Measurements from ENCODE around the gene HAP1. TPM values are rescaled to one million over a fixed set of nuclear protein-coding genes. Genes with fewer than 3 reads are reported as not detected.

HAP1 gene
- total and polyA plus RNA-seq, 2 experiments from 2014 or later, result not detected

- DNase-seq, result no peak
- TF ChIP-seq EZH2 (IDR thresholded peaks at IDR 0.05; ENCODE audit: insufficient read depth, poor library complexity, severe bottlenecking), result no peak
- TF ChIP-seq EZH2phosphoT487 (IDR thresholded peaks at IDR 0.05; ENCODE audit: insufficient read depth, low read depth), result no peak
- no peak overlapping the region for H2AFZ ChIP-seq
- H3K79me2 ChIP-seq (ENCODE audit: insufficient read depth), result no peaks in the 10 kb centered on the region
- no peaks in the 10 kb centered on the region for H3K9me3 ChIP-seq (ENCODE audit: low read depth)
- WGBS, 2 experiments (ENCODE audit: low coverage in 1 of 2, low lambda C conversion rate in 2 of 2, missing lambda C conversion rate in 2 of 2), result 61 to 68% methylated on average over 7 to 12 of the region's 12 CpGs
- no peak overlapping the region for H3K27ac ChIP-seq
- no peaks in the 10 kb centered on the region for H3K27me3 ChIP-seq (replicated peaks; ENCODE audit: insufficient read depth)
- H3K9me2 ChIP-seq (ENCODE audit: insufficient read depth), result no peaks in the 10 kb centered on the region
- H3K36me3 ChIP-seq (ENCODE audit: low read depth), result no peaks in the 10 kb centered on the region
- in situ Hi-C loops (cut with MboI), result no loop called here
- H3F3A ChIP-seq (ENCODE audit: insufficient read depth), result no peaks in the 10 kb centered on the region
- no peak overlapping the region for H3K4me3 ChIP-seq
- no peaks in the 10 kb centered on the region for H3K4me1 ChIP-seq (ENCODE audit: insufficient read depth)
- H3K4me2 ChIP-seq (ENCODE audit: unreplicated experiment), result no peak overlapping the region
- no peak overlapping the region for H3K9ac ChIP-seq
- H4K20me1 ChIP-seq (ENCODE audit: insufficient read depth), result no peaks in the 10 kb centered on the region
Observed at GRCh38 chr17:41723801-41724475, 10.5 kb downstream of the HAP1 start.

- H4K20me1 ChIP-seq (ENCODE audit: insufficient read depth), result no peaks in the 10 kb centered on the region
- 66 to 67% methylated on average over 7 of the region's 7 CpGs for WGBS, 2 experiments (ENCODE audit: low coverage in 1 of 2, low lambda C conversion rate in 2 of 2, missing lambda C conversion rate in 2 of 2)
- no peaks in the 10 kb centered on the region for H3K36me3 ChIP-seq (ENCODE audit: low read depth)
- H3K27me3 ChIP-seq (replicated peaks; ENCODE audit: insufficient read depth), result no peaks in the 10 kb centered on the region
- TF ChIP-seq EZH2phosphoT487 (IDR thresholded peaks at IDR 0.05; ENCODE audit: insufficient read depth, low read depth) (no peak), EZH2 (IDR thresholded peaks at IDR 0.05; ENCODE audit: insufficient read depth, poor library complexity, severe bottlenecking) (no peak)
- no peaks in the 10 kb centered on the region for H3K4me1 ChIP-seq (ENCODE audit: insufficient read depth)
- H3K9me3 ChIP-seq (ENCODE audit: low read depth), result no peaks in the 10 kb centered on the region
- H3K4me3 ChIP-seq, result no peak overlapping the region
- DNase-seq, result peak; percentile 11
- no peaks in the 10 kb centered on the region for H3K79me2 ChIP-seq (ENCODE audit: insufficient read depth)
- H2AFZ ChIP-seq, result no peak overlapping the region
- in situ Hi-C loops (cut with MboI), result no loop called here
- peaks cover 7% of the 10 kb centered on the region for H3F3A ChIP-seq (ENCODE audit: insufficient read depth)
- H3K9me2 ChIP-seq (ENCODE audit: insufficient read depth), result no peaks in the 10 kb centered on the region
- H3K4me2 ChIP-seq (ENCODE audit: unreplicated experiment), result no peak overlapping the region
- H3K9ac ChIP-seq, result no peak overlapping the region
- no peak overlapping the region for H3K27ac ChIP-seq
Observed at GRCh38 chr17:41722231-41722630, 12.2 kb downstream of the HAP1 start.

GRCh38 chr17:41718287-41718645 lies 16.2 kb downstream of the HAP1 start:
- H3K27me3 ChIP-seq (replicated peaks; ENCODE audit: insufficient read depth), result peaks cover 4% of the 10 kb centered on the region; the same call in 1 of the 2 replicates
- no peaks in the 10 kb centered on the region for H3K36me3 ChIP-seq (ENCODE audit: low read depth)
- in situ Hi-C loops (cut with MboI), result no loop called here
- no peaks in the 10 kb centered on the region for H3K4me1 ChIP-seq (ENCODE audit: insufficient read depth)
- no peak for DNase-seq
- H3F3A ChIP-seq (ENCODE audit: insufficient read depth), result peaks cover 13% of the 10 kb centered on the region
- H3K9ac ChIP-seq, result no peak overlapping the region
- no peaks in the 10 kb centered on the region for H4K20me1 ChIP-seq (ENCODE audit: insufficient read depth)
- no peak overlapping the region for H3K27ac ChIP-seq
- H3K79me2 ChIP-seq (ENCODE audit: insufficient read depth), result no peaks in the 10 kb centered on the region
- H3K9me3 ChIP-seq (ENCODE audit: low read depth), result no peaks in the 10 kb centered on the region
- WGBS, 2 experiments (ENCODE audit: low coverage in 1 of 2, low lambda C conversion rate in 2 of 2, missing lambda C conversion rate in 2 of 2), result 21 to 27% methylated on average over 5 of the region's 5 CpGs
- no peak overlapping the region for H2AFZ ChIP-seq
- H3K4me3 ChIP-seq, result no peak overlapping the region
- no peak overlapping the region for H3K4me2 ChIP-seq (ENCODE audit: unreplicated experiment)
- TF ChIP-seq EZH2phosphoT487 (IDR thresholded peaks at IDR 0.05; ENCODE audit: insufficient read depth, low read depth) (no peak), EZH2 (IDR thresholded peaks at IDR 0.05; ENCODE audit: insufficient read depth, poor library complexity, severe bottlenecking) (no peak)
- H3K9me2 ChIP-seq (ENCODE audit: insufficient read depth), result no peaks in the 10 kb centered on the region

GRCh38 chr17:41717408-41718286 lies 16.8 kb downstream of the HAP1 start:
- Histone ChIP-seq H3K4me2 (ENCODE audit: unreplicated experiment) (no peak overlapping the region), H3K9me3 (ENCODE audit: low read depth) (no peaks in the 10 kb centered on the region), H3K27me3 (replicated peaks; ENCODE audit: insufficient read depth) (peaks cover 10% of the 10 kb centered on the region; the same call in 1 of the 2 replicates), H3K36me3 (ENCODE audit: low read depth) (no peaks in the 10 kb centered on the region), H3K9ac (no peak overlapping the region), H3K4me1 (ENCODE audit: insufficient read depth) (no peaks in the 10 kb centered on the region), H3K79me2 (ENCODE audit: insufficient read depth) (no peaks in the 10 kb centered on the region), H4K20me1 (ENCODE audit: insufficient read depth) (no peaks in the 10 kb centered on the region), H3F3A (ENCODE audit: insufficient read depth) (peaks cover 13% of the 10 kb centered on the region), H3K4me3 (no peak overlapping the region), H3K9me2 (ENCODE audit: insufficient read depth) (no peaks in the 10 kb centered on the region), H3K27ac (no peak overlapping the region), H2AFZ (no peak overlapping the region)
- 23 to 24% methylated on average over 15 of the region's 15 CpGs for WGBS, 2 experiments (ENCODE audit: low coverage in 1 of 2, low lambda C conversion rate in 2 of 2, missing lambda C conversion rate in 2 of 2)
- in situ Hi-C loops (cut with MboI), result no loop called here
- no peak for TF ChIP-seq EZH2phosphoT487 (IDR thresholded peaks at IDR 0.05; ENCODE audit: insufficient read depth, low read depth)
- TF ChIP-seq EZH2 (IDR thresholded peaks at IDR 0.05; ENCODE audit: insufficient read depth, poor library complexity, severe bottlenecking), result no peak
- peak; percentile 74 for DNase-seq
